HL-60 (cell line): ENCODE results near the gene XRCC4.

Experiments used
- DNase-seq, 2 experiments: peaks; one replicate each; pipeline ENCODE4 v3.0.0-alpha.2; 2010 to 2020; ENCODE audit warnings: low read depth in 1 of 2, low spot score in 1 of 2
- H3K27ac ChIP-seq: fragments of 250-450 bp; sonication (Bioruptor Pico); replicated peaks from 2 replicates; pipeline ENCODE4 v1.5.1; 2020; ENCODE audit warnings: mild to moderate bottlenecking, moderate library complexity
- H3K27me3 ChIP-seq: fragments of 250-450 bp; sonication (Bioruptor Pico); 2 replicates; pipeline ENCODE4 v1.5.1; 2021; ENCODE audit warnings: mild to moderate bottlenecking, moderate library complexity; ENCODE audit not compliant: insufficient read depth, poor library complexity, severe bottlenecking
- H3K4me3 ChIP-seq: replicated peaks from 2 replicates; pipeline ENCODE4 v1.5.1; 2011; ENCODE audit warnings: mild to moderate bottlenecking, control low read depth, low read length; ENCODE audit not compliant: insufficient read depth
- CTCF ChIP-seq: IDR thresholded peaks from one replicate; pipeline ENCODE4 v1.5.1; 2011; ENCODE audit warnings: low read length, control low read depth, inconsistent platforms; ENCODE audit not compliant: insufficient read depth
- GABPA ChIP-seq: IDR thresholded peaks from 2 replicates; pipeline ENCODE4 v1.6.1; 2012; ENCODE audit warnings: low read depth
- POLR2AphosphoS5 ChIP-seq: IDR thresholded peaks from 2 replicates; pipeline ENCODE4 v1.6.1; 2012; ENCODE audit warnings: low read depth
- REST ChIP-seq: IDR thresholded peaks from 2 replicates; pipeline ENCODE4 v1.6.1; 2012; ENCODE audit warnings: low read depth; ENCODE audit not compliant: insufficient replicate concordance
- SPI1 ChIP-seq: IDR thresholded peaks from 2 replicates; pipeline ENCODE4 v1.6.1; 2012; ENCODE audit warnings: low read depth, mild to moderate bottlenecking, borderline replicate concordance

The XRCC4 gene

GRCh38 chr5:83072966-83073365, 4.4 kb upstream of the XRCC4 start:
- Histone ChIP-seq H3K27me3 (no peaks in the 10 kb centered on the region), H3K27ac (no peak overlapping the region)

GRCh38 chr5:83077662-83078261, 415 bp downstream of the XRCC4 start:
- Histone ChIP-seq H3K27ac (peak overlapping the region; percentile 81), H3K4me3 (peak overlapping the region; percentile 62), H3K27me3 (no peaks in the 10 kb centered on the region)
- no peak for TF ChIP-seq SPI1
- no peak for TF ChIP-seq GABPA
- no peak for TF ChIP-seq CTCF
- TF ChIP-seq REST = no peak
- TF ChIP-seq POLR2AphosphoS5 = no peak
- DNase-seq = peak; percentile 25 to 36

More at GRCh38 chr5:83072966-83073365, 4.4 kb upstream of the XRCC4 start:
- no peak for DNase-seq
- TF ChIP-seq POLR2AphosphoS5 (no peak), REST (no peak), SPI1 (no peak), CTCF (no peak), GABPA (no peak)
- H3K4me3 ChIP-seq = no peak overlapping the region

- no peaks in the 10 kb centered on the region for H3K27me3 ChIP-seq
- no peak overlapping the region for H3K27ac ChIP-seq
- DNase-seq = no peak
- TF ChIP-seq GABPA (no peak), REST (no peak), SPI1 (no peak), POLR2AphosphoS5 (no peak), CTCF (no peak)
- no peak overlapping the region for H3K4me3 ChIP-seq
These were observed 5.4 kb downstream of the XRCC4 start for GRCh38 chr5:83082750-83083149.
